SIG-M5 treated with dmso at 0.1 percent for 504 hours (cell line): Measurements from ENCODE around the gene FOXA2.

Experiments
- DNase-seq: peaks from one replicate; lab custom pipeline; 2025; ENCODE audit not compliant: unreplicated experiment; lab: John Stamatoyannopoulos, UW

Gene FOXA2

DNA sequence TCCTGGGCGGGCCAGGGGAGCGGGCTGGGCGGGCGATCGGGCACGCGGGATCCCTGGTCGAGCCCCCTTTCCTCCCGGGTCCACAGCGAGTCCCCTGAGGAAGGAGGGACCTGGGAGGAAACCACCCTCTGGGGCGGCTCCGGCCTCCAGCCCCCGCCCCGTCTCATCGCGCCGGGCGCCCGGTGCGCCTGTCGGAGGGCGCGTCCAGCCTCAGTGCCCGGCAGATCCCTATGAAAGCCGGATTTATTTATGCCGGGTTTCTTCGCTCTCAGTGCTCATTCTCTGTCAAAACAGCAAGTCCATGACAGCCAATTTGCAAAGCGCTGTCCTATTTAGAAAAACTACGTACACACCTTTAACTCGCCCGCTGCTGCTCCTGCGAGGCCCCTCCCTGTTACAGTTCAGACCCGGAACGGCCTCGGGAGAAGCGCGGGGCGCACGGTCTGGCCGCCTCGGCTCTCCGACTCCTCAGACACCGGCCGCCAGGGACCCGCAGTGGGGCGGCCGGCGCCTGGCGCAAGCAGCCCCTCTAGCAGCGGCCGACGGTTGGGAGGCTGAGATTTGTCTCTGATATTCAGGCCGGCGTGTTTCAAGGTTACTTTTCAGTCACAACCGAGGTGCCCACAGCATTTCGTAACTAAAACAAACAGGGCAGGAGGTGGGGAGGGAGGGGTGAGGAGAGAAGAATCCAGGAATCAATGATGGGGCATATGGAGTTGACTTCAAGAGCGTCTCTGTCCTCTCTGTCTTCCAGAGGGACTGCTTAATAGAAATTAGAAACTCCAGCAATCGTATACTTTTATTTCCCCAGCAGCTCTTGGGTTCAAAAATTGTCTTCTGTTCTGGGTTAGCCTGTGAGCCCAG, 782 bp upstream of the FOXA2 start:
- DNase-seq = no peak

DNA sequence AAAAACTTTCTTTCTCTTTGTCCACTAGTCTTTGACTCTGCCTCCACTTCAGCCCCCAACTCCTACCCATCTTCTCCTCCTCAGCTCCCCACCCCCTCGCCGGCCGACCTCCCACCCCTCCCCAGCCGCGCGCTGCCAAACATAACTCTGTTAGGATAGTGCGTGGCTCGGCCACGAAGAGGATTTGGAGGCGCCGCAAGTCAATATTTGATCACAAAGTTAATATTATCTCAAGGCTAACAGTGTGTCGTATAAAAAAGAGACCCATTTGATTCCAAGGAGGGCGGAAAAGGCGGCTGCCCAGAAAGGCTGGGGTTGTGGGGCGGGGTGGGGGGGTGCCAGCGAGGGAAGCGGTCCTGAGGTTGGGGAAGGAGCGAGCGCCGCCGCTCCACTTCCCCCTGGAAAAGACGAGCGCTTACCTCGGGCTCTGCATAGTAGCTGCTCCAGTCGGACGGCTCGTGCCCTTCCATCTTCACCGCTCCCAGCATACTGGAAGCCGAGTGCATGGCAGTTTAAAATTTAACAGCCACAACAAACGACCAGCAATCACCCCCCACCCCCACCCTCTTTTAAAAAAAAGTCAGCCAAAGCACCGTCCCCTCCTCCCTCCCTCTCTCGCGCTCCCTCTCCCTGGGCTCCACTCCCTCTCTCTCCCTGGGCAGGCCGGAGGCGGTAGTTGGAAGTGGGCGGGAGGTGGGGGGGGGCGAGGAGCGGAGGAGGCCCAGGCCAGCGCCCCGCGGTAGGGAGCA, 425 bp downstream of the FOXA2 start:
- DNase-seq = no peak

DNA sequence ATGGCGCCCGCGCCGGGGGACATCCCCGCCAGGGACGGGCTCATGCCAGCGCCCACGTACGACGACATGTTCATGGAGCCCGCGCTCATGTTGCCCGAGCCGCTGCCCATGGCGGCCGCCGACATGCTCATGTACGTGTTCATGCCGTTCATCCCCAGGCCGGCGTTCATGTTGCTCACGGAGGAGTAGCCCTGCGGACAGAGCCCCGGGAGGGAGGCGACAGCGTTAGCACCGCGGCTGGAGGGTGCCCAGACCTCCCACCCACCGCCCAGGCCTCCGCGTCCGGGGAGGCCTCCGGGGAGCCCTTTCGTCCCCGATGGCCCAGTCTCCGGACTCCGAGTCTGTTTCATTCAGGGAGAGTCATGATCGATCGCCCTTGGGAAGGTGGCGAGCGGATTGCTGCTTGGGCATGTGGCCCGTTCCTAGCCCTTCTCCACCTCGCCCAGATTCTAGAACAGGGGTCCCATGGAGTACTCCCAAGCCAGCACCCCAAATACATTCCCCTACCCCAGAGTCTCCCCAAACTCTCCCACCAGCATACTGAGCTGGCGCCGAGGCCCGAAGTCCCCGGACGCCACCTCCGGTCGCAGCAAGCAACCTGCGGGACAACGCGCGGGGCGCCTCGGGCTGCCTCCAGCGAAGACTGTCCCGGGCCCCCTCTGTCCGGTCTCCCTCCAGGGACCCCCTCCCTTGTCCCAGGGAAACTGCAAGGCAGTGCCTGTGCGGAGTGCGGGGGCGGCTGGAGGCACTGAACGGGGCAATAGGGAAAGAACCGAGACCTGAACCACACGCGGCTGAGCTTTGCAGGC, 1.2 kb downstream of the FOXA2 start:
- no peak for DNase-seq

DNA sequence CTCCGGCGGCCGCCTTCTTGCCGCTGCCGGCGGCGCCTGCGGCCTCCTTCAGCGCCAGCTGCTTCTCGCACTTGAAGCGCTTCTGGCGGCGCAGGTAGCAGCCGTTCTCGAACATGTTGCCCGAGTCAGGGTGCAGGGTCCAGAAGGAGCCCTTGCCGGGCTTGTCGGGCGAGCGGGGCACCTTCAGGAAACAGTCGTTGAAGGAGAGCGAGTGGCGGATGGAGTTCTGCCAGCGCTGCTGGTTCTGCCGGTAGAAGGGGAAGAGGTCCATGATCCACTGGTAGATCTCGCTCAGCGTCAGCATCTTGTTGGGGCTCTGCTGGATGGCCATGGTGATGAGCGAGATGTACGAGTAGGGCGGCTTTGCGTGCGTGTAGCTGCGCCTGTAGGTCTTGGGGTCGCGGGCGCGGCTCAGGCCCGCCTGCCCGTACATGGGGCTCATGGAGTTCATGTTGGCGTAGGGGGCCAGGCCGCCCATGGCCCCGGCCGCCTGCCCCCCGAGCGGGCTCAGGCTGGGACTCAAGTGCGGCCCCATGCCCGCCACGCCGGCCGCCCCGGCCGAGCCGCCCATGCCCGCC, 1.9 kb downstream of the FOXA2 start:
- no peak for DNase-seq

DNA sequence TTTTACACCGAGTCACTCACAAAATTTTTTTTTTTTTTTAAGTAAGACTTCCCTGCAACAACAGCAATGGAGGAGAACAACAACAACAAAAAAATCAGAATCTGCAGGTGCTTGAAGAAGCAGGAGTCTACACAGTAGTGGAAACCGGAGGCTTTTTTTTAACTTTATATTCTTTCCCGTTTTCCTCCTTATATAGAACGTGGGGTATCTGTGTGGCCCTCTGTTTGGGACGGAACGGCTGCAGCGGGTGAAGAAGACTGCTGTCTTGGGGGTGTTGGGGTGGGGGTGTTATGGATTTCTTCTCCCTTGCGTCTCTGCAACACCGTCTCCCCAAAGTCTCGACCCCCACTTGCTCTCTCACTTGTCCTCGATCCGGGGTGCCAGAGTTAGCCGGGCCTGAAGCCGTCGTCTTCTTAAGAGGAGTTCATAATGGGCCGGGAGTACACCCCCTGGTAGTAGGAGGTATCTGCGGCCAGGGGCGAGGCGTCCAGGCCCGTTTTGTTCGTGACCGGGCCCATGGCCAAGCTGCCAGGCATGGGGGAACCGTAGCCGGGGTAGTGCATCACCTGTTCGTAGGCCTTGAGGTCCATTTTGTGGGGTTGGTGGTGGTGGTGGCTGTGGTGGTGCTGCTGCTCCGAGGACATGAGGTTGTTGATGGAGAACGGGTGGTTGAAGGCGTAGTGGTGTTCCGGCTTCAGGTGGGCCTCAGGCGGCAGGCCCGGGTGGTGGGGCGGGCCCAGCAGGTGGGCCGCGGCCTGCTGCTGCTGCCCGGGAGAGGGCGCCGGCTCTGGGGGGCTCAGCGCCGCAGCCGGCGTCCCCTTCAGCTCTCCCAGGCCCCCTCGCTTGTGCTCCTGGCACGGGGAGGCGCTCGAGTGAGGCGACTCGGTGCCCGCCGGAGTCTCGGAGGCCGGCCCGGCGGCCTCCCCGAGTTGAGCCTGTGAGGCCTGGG, 2.7 kb downstream of the FOXA2 start:
- DNase-seq = no peak

DNA sequence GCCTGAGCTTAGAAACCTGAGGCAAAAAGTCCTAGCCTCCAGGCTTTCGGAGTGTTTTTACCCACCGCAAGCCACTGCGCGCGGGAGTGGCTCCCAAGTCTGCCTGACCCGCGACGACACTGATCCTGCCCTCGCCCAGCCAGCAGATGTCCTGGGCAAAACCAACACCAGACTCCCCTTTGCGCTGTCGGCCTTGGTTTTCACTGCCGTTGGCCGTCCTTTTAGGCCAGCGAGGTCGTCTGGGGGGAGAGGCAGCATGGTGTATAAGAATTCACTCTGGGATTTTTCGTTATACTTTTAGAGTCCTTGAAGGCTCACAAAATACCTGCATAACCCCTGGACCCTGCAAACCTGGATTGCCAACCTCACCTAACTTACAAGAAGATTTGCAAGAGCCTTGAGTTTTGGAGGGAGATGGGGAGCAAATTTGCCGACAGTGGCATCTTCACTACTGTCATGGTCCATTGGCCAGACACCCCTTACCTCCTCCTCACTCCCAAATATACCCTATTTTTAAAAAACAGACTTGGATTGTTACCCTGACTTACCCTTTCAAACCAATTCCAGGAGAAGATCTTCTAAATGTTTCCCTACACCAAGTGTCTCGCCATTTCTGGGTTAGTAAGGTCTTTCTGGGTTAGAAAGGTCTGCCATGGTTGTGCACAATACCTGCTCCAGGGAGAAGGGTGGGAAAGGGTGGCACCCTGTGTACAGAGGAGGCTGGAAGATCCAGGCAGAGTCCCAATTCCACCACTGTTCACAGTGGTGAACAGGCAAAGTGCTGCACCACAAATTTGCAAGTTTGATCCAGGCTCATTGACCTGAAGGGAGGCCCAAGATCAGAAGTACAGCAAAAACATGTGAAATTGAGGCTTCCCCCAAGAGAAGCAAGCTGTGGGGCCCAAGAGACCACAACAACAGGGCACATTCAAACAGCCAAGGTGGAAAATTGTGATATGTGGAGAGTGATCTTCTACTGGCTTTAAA, 4.4 kb downstream of the FOXA2 start:
- no peak for DNase-seq

DNA sequence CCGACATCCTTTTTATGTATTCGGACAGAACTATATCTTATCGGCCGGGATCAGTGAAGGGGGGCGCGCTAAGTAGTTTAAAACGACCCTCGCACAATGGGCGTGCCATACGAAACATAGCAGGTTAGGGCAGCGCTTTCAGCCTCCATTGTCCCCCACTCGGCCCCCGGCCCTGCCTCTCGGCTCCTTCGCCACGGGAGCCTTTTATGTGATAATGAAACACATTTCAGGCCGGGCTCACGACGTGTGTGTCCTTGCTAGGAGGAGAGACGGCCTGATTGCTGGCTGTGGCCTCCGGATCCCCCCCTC, 5.3 kb downstream of the FOXA2 start:
- no peak for DNase-seq

DNA sequence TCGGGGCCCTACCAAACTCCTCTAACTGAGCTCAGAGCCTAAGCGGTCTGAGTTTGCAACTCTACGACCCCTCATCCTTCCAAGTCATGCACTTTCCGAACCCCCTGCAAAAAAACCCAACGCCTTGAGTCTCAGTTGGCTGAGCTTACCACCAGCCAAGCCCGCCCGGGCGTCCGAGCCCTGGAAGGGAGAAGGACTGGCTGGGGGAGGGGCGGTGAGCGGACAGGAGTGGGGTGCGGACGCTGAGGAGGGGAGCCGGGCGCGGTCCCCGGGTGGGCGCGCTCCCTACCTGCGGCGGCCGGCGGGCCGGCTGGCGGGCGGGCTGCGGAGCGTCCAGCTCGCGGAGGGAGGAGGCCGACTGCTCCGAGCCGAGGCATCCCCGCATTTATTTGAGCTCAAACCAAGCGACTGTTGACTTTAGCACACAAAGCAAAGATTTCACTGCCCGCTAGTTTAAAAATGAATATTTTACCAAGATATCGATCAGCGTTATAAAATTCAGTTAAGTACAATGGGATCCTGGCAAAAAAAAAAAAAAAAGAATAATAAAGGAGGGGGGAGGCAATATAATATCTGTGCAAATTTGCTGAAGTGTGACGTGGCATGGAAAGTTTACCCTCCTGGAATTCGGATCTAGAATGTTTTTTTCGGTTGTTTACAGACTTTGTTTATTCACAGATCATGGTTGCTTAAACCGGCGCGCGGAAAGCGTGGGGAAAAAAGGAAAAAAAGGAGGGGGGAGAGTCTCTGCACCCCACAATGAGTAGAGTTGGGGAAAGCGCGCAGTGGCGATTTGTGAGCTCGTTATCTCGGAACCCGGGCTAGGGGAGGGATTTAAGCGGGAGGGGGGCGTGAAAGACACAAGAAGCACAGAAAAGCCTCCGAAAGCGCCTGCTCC, 5.9 kb downstream of the FOXA2 start:
- no peak for DNase-seq

DNA sequence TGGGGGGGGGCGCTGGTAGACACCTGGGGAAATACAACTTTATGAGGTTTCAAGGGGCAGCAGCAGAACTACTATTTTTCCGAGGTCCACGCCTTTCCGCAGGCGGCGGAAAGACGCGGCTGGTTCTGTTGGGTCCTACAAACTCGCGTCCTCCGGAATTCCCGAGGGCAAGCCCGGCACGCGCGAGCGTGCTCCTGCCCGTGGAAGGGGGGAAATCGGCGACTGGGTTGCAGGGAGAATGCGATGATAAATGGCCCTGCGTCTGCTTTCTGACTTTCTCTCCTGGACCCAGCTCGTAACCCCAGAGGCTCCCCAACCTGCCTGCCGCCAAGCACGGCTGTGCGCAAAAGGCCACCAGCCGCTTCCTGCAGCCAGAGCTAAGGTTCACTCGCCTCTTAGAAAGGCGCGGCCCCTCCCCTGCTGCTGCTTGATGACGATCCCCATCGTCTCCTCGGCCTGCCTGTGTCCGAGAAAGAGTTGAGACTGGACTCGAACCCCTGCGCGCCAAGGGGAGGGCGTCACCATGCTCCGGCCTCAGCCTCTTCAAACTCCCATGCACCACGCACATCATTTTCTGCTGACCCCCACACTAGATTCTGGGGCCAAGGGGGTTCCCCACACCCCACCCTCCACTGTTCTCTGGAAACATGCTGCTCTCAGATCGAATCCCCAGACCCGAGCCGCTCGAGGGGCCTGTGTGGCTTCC, 6.7 kb downstream of the FOXA2 start:
- DNase-seq = no peak

DNA sequence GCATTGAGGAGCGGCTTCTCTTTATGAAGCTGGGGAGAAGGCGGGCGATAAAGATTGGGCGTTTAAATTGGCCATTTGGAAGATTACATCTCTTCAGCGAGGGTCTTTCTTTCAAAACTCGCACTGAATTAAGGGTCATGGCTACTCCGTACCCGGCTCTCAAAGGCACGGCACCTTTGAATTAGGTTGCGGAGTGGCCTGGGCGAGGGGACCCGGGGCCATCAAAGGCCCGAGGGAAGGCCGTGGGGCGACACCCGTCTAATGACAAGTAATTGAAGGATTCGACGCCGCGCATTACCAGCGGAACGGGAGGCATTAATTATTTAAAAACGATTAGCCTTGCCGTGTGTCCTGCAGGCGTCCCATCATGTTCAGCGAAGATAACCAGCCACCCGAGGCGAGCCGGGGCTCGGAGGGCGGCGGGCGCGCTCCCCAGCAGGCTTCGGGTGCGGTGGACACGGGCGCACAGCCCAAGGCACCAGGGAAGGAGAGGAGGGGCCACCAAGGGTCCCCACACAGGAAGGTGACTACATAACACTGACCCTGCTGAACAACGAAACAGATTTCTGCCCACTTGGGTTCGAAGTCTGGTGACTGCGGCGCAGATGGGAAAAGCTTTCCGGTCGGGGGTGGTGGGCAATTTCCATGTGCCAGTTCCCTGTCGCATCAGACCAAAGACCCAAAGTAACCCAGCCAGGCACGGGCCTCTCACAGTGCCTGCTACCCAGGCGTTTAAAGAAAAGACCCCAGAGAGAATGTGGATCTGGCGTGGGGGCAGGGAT, 7.4 kb downstream of the FOXA2 start:
- no peak for DNase-seq

DNA sequence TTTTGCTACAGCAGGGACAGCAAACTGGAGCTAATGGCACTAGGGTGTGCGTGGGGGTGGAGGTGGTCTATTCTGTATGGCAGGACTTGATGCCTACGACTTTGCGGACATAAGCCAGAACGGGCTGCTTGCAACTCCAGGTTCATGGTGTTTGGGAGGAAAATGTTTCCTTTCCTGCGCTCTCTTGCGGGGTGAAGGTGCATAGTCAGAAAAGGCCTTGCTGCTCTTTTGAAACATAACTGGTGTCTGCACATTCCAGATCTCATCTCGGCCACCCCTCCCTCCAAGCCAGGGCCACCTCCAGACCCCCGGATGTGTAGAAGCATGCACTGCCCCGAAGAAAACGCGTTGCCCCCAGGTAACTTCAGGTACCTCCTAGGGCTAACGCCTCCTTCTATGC, 8.1 kb downstream of the FOXA2 start:
- DNase-seq = no peak

DNA sequence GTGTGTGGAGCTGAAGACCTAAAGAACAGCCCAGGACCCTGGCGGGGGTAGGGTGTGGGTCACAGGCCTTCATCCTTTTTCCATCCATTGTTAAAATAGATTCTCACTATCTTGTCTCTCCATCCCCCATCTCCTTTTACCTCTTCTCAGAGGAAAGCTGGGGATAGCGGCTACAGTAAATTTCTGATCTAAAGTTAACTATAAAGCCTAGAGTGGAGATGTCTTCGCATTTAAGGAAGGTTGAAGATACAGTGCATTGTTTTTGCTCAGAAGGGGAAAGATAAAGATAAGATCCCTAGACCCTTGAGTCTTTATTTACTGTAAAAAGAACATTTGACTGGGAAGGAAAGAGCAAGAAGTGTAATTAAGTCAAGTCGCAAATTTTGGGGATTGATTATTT, 8.6 kb downstream of the FOXA2 start:
- no peak for DNase-seq

DNA sequence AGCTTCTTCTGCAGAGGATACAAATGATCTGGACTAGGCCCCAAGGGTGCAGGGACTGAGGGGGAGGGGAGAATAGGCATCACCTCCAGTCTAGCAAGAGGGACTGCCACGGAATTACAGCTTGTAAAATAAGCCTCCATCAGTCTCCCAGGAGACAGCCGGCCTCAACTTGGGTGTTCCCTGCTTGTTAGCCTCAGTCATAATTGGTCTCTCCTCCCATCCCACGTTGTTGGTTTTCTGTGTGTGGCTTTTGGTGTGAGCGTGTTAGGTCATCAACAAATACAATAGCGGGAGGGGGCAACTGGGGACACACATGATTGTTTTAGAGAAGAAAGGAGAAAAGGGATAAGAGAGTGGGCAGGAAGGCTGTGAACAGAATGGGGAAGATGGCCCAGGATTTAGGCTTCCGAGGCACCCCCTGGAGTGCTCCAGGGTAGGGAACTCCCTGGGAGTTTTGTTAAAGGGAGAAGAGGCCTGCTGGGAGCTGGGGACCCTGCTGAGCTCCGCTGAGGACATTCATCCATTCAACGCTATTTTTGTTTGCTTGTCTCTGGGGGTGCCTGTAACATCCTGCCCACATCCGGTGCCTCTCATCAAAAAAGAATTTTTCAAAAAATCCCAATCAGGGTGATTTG, 9.2 kb downstream of the FOXA2 start:
- no peak for DNase-seq

DNA sequence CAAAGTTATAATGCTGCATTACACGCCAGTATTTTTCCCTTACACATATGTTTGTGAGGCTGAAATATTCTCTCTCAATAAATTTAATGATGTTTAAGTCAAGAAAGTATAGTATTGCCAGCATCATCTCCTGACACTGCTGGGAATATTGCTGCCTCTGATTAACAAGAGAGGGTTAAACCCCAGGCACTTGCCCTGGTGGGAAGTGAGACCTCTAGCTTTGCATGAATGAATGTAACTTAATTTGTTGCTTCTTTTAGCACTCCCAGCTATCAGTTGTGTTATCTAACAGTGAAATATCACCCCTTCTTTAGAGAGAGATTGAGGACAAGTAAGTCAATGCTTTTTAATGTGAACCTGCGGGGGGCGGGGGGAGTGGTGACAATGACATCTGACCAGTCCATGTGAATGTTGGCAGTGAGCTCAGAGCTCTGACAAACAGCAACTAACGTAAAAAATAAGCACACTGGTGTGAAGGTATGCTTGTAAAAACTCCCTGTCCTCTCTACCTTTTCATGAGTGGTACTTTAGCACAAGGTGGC, 9.8 kb downstream of the FOXA2 start:
- DNase-seq = no peak

DNA sequence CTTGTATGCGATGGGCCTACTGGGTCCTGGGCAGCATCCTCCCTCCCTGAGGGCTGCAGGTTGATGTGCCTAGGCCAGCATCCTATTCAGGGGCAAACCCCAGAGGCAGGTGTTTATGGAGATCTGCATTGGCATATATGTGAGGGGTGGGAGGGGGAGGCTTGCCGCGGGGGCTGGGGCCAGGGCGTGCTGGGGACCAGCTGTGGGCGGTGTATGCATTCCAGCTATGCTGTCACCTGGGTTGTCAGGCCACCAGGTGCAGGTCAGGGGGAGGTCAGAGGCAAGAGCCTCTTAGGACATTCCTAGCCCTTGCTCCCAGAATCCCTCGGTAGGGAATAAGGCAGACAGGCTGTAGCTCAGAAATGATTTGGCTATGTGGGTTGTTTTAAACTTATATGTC, 11.9 kb downstream of the FOXA2 start:
- DNase-seq = no peak

DNA sequence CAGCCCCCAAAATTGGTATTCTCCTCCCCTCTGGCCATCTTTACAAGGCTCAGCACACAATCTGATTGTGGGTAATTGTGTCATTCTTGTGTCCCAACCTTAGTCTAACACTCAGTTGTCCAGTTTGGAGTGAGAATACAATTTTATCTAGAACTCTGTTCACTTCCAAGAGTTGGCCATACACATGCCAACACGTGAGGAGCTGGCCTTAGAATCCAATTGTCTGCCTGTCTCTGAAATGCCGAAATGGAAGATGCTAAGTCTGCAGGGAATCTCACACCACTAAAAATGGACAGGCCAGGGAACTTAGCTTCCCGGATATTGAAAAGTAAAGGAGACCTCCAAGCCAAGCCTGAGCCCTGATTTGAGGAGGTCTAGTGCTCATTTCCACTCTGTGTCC, 12.3 kb downstream of the FOXA2 start:
- no peak for DNase-seq
